Caki2 (cell line): ENCODE data around the gene YPEL3. TPM values are rescaled to one million over a fixed set of nuclear protein-coding genes. Genes with fewer than 3 reads are reported as not detected.
"Not testable (repeated sequence)": the region's sequence is repeated elsewhere in the genome, so short reads cannot be mapped to it uniquely, and the experiment has no call there.

ENCODE experiments used
- DNase-seq: peaks from one replicate; pipeline ENCODE4 v3.0.0-alpha.2; 2015; ENCODE audit warnings: low read depth
- in situ Hi-C: cut with HindIII; loops from 2 replicates; pipeline ENCODE4 v1.10.0; 2016; ENCODE audit warnings: low sequenced_read_pairs, low pct_unique_long_range_greater_than_20kb, mixed read lengths
- total RNA-seq: library from RNA; depleted of rRNA; stranded (reverse); fragments of >200 nt; shearing (Covaris generic); gene quantifications from 2 replicates; pipeline ENCODE4 v1.2.3, GENCODE V29; 2014; ENCODE audit warnings: low replicate concordance

The YPEL3 gene
- total RNA-seq, 1 experiment from 2014 or later: 10.5 TPM

DNA sequence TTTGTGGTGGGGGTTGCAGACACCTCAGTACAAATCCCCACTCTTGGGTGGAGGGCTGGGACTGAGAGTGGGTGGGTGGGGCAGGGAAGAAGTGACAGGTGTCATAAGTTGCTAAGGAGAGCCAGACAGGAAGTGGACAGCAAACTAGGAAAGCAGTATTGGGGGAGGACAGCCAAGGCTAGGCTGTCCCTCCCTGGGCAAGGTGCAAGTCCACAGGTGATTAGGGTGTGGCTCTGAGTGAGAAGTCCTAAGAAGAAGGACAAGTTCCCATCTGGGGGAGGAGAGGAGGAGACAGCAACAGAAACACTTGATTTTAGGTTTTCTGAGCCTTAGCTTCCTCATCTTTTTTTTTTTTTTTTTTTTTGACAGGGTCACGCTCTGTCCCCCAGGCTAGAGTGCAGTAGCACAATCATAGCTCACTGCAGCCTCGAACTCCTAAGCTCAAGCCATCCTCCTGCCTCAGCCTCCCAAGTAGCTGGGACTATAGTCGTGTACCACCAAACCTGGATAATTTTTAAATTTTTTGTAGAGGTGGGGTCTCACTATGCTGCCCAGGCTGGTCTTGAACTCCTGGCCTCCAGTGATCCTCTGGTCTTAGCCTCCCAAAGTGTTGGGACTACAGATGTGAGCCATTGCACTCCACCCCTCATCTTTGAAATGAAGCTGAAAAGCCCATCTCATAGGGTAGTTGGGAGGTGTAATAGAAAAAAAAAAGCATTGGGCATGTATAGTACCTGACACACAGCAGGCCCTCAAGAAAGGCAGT is 24.5 kb upstream of the YPEL3 start:
- DNase-seq: no peak
- in situ Hi-C loops: no loop called here

DNA sequence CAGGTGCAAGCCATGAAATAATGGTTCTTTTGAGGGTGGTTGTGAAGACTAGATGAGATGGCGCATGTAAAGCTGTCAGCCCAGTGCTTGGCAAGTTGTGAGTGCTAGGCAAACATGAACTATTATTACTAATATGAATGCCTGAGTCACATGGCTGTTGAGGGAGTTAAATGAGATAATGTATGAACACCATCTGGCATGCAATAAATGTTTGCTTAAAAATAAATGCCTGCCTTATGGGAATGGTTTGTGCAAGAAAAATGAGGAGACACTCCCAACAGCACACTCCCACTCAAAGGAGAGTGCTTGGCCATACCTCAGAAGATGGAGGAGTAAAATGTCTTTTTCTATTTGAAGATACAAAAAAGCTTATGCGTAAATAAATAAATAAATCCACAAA is 23.4 kb upstream of the YPEL3 start:
- no peak for DNase-seq
- in situ Hi-C loops: no loop called here

DNA sequence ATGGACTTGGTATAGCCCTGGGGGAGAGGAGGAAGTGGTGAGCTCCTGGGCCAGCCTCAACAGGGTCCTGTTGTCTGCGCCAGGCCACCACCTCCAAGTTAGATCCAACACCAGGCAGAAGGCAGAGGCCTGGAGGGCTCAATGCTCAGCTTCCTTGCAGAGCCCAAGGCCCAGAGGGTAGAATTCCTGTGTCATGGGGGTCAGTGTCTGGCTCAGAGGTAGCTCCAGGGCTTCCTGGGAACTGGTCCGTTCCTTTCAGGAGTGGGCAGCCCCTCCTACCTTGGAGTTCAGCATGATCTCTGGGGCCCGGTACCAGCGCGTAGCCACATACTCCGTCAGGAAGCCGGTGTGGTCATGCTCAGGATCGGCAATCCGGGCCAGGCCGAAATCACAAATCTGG is 21.8 kb upstream of the YPEL3 start:
- in situ Hi-C loops: no loop called here
- no peak for DNase-seq

DNA sequence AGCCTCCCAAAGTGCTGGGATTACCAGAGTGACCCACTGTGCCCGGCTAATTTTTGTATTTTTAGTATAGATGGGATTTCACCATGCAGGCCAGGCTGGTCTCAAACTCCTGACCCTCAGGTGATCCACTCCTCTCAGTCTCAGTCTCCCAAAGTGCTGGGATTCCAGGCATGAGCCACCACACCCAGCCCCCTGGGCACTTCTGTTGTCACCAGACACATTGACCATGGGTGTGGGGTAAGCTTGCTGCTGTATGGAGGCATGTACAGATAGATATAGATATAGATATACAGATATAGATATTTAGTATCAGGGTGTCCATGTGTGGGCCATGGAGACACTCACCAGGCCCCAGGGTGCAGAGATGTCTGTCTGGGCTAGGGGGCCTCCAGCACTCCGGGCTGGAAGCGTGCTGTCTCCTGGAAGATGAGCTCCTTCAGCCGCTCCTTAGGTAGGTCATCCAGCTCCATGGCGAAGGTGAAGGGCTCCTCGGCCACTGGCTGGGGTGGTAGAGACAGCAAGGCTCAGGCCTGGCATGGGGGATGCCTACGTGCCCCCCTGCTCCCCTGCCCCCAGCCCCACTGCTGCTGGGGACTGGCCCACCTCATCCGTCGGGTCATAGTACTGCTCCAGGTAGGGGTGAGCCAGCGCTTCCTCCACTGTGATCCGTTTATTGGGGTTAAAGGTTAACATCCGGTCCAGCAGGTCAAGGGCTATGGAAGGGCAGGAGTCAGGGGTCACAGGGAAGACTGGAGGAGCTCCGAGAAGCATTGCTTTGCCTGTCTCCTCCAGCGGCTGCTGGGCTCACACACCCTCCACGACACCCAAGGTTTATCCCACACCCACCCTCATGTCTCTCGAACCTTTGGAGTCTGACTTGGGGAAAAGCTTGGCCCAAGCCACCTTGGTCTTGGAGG is 20.5 kb upstream of the YPEL3 start:
- no peak for DNase-seq
- in situ Hi-C loops: no loop called here

DNA sequence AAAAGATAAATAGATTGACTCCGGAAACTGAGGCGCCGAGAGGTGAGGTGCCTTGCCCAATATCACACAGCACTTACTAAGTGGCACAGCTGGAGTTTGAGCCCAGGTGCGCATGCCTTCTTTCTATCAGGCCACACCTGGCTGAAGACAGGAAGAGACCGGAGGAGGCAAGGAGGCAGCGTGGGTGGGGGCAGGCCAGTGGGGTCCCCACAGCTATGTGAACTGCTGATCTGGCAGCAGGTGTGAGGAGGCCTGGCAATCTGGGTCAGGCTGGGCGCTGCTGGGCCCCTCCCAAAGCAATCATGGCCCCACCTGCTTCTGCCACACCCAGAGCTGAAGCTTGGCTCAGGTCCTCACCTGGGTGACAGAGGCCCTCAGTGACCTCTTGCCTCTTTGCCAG is 19.2 kb upstream of the YPEL3 start:
- DNase-seq: no peak
- in situ Hi-C loops: no loop called here

DNA sequence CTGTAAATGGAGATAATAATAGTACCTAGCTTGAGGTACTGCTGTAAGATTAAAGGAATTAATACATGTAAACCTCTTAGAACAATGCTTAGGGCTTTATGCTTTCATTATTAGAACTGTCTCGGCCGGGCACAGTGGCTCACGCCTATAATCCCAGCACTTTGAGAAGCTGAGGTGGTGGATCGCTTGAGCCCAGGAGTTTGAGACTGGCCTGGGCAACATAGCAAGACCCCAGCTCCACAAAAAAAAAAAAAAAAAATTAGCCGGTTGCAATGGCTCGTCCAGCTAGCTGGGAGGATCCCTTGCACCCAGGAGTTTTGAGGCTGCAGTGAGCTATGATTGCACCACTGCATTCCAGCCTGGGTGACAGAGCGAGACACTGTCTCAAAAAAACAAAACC is 18.8 kb upstream of the YPEL3 start:
- in situ Hi-C loops, DNase-seq: not testable (repeated sequence)

DNA sequence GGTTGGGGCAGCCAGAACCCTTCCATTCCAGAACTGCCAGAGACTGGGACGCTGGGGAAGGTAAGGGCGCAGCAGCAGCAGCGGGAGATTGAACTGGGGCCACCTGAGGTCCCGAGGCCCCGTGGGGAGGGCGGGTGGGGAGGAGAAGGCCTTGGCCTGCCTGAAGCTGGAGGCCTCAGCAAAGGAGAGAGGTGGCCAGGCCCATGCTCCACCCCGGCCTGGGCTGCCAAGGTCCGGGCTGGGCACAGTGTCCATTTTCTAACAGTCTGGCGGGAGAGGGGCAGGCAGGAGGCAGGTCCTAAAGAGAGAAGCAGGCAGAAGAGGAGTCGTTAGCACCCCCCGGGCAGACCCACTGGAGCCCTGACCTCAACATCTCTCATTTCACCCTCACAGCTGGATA is 18.4 kb upstream of the YPEL3 start:
- in situ Hi-C loops: no loop called here

DNA sequence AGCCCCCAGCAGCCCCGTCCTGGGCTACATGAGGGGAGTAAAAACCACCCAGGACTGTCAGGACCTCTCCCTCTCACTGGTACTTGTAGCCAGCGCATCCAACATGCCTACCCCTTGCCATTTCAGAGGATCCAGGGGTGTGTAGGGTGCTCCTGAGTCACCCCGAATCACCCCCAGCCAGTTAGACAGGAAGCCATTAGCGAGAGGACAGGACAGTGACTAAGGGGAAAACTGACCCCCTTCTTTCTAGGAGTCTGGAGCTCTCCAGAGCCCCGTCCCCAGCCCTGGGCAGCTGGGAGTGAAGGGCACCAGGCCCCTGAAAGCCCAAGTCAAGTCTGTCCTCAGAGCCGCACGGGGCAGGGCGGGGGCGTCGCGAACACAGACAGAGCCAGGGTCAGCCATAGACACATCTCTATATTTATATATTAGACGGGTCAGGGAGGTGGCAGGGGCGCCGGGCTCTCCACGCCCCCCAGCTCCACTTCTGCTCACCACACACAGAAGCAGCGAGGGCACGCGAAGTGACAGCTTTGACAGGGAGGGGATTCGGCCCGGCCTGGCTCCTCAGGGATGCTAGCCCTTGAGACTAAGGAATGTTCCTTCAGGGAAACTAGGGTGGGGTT is 17.8 kb upstream of the YPEL3 start:
- in situ Hi-C loops: no loop called here
- DNase-seq: no peak

More for the DNA sequence above, 18.4 kb upstream of the YPEL3 start:
- no peak for DNase-seq

DNA sequence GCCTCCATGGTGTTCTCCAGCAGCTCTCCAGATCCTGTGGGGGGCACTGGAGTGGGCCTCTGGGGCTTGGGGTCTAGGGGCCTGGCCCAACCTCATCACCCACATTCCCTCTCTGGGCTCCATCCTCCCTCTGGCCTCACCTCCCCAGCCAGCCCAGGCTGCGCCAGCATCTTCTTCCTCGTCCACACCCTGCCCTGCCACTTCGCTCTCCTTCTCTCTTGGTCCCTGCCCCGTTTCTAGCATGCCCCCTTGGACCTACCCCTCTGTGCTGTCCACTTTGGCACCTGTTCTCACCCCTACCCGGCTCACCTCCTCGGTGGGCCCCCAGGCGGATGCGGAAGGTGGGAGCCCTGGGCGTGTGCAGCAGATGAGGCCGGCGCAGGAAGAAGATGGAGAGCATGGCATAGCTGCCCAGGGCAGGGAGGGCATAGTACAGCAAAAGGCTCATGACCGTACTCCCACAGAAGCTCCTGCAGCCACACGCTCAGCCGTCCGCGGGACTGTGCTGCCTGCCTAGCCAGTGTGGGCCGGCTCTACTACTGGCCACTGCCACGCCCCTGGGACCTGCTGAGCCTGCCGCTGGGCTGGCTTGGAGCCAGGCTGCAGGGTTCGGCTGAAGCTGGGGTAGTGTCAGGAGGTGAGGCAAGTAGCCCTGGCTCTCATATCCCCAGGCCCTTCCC is 17.2 kb upstream of the YPEL3 start, which contains the start of gene GDPD3:
GDPD3 (minus strand) TSS at position 507 of the 680 bp plus-strand sequence; CDS start at position 448, 59 bp downstream.
- peak; percentile 54 for DNase-seq
- in situ Hi-C loops: no loop called here

DNA sequence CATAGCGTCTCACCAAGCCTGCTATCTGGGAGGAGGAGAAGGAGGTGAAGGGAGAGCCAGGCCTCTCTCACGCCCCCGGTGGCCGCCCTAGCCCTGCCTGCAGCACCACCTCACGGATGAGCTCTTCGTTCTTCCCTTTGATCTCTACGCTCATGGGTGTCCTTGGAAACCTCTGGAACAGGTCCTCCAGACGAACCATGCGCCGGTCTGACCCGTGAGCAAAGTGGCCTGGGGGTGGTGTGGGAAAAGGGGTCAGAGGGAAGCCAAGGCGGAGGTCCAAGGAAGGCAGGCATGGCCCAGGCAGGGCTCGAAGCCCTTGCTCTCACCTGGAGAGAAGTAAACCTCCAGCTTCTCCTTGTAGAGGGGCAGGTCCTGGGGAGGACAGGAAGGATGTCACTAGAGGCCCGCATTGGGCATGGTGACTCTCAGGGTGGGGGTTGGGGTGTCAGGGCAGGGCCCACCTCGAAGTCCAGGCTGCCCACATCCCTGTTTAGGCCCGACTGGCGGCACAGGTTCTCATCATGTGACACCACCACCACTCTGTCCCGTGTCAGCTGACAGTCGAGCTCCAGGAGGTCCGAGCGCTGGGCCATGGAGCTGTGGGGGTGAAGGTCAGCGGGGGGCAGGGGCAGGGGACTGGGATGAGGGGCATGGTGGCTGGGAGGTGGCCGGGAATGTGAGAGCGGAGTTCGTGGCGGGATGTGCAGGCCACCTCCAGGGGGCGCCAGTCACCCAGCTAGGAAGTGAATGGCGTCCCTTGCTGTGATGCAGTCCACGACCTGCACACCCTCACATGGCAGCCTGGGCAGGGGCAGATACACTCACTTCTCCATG is 16.4 kb upstream of the YPEL3 start:
- DNase-seq: no peak
- in situ Hi-C loops: no loop called here

DNA sequence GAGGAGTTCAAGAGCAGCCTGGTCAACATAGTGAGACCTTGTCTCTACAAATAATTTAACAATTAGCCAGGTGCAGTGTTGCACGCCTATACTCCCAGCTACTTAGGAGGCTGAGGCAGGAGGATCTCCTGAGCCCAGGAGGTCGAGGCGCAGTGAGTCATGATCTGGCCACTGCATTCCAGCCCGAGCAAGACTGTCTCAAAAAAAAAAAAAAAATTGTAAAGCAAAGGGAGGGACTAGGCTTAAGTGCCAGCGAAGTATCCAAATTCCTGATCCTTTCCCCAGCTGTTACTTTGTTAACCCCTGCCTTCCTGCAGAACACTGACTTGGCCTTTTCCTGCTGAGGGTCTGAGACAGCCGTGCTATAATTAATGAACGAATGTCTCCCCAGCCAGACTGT is 14.6 kb upstream of the YPEL3 start:
- DNase-seq: no peak
- in situ Hi-C loops: no loop called here

DNA sequence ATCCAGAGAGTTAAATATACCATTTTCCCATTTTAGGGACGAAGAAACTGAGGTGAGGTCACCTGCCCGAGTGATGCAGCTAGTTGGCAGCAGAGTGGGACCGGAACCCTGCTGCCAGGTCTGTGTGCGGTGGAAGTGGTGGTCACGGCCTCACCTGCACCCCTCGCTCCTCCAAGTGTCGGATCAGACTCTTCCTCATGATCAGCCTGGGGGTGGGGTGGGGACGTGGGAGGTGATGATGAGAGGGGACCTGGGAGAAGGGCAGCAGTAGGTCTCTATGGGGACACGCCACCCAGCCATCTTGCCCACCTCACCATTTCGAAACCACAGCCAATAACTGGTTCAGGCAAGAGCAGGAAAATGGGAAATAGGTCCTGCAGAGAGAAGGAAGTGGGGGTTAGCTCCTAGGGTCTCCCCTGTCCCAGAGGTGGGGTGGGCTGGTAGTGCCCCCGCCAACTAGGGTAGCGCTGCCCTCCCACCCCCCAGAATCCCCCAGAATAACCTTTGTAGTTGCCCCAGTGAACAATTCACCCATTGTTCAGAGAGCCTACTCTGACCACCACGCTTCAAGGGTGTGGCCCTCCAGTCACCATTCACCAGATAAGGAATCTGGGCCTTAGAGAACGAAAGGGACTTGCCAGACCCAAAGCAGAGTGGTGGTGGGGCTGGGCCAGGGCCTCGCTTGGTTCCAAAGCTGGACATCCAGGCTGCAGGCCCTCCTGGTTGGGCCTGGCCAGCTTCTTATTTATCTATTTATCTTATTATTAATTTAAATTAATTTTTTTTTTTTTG is 12.2 kb upstream of the YPEL3 start:
- in situ Hi-C loops: no loop called here
- no peak for DNase-seq

DNA sequence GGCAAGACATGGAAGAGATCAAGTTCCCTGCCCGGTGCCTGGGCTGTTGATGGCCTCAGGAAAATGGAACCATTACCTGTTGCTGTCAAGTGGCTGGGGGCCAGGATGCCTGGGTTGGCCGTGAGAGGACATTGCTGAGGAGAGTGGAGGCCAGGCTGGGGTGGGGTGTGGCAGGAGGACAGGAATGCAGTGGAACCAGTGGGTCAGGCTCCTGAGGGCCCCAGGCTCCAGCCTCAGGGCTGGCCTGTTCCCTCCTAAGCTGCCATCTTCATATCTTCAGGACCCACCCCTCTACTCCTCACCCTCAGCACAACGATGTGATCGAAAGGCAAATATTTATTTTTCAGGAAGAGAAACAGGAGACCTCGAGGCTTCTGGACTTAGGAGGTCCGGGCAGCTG is 8.5 kb upstream of the YPEL3 start:
- no peak for DNase-seq
- in situ Hi-C loops: no loop called here

DNA sequence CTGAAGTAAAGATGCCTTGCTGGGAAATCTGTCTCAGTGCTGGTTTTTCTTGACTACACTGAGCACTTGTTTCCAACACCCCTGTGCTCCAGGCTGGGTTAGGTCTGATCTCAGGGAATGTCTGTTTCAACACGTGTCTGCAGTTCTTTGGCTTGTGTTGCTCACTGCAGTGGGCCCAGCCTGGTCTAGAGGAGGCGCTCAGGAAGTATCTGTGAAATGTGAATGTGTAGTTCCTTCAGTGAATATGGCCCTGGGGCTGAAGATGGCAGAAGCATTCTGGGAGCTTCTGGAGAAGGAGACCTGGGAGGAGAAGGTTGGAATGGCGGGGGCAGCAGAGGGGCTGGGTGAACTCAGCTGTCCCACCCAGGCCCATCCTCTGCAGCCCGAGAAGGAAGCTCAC is 8.1 kb upstream of the YPEL3 start:
- in situ Hi-C loops: no loop called here
- no peak for DNase-seq

DNA sequence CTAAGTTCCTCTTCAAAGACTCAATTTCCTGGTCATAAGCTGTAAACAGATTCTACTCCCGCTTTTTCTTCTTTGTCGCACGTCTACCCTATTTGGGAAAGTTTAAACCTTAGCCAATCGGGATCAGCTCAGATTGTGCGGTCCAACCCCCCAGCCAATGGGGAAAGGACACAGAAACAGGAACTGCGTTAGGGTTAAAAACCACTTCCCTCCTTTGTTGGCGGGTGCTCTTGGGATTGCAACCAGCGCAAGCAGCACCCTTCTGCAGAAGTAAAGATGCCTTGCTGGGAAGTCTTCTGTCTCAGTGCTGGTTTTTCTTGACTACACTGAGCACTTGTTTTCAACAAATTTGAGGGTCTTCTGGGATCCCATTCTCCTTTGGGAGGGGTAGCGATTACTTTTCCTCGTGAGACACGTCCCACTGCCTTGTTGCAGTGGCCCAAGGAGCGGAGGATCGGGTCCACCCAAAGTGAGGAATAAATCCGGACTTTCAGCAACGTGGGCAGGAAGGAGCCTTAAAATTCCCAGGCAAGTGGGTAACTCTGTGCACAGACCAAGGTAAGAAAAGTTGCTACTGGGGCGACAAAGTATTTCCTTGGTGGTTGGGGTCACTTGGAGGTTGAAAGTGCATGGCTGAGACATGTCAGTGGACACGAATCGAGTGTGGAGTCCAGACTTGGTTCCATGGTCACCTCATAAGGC is 1.0 kb upstream of the YPEL3 start:
- no peak for DNase-seq
- in situ Hi-C loops: no loop called here
